ENCODE data around the gene PIM3. TPM values are rescaled to one million over a fixed set of nuclear protein-coding genes. Genes with fewer than 3 reads are reported as not detected.

PIM3 gene
- 113 and 117 TPM in 2 replicates for total RNA-seq

DNA sequence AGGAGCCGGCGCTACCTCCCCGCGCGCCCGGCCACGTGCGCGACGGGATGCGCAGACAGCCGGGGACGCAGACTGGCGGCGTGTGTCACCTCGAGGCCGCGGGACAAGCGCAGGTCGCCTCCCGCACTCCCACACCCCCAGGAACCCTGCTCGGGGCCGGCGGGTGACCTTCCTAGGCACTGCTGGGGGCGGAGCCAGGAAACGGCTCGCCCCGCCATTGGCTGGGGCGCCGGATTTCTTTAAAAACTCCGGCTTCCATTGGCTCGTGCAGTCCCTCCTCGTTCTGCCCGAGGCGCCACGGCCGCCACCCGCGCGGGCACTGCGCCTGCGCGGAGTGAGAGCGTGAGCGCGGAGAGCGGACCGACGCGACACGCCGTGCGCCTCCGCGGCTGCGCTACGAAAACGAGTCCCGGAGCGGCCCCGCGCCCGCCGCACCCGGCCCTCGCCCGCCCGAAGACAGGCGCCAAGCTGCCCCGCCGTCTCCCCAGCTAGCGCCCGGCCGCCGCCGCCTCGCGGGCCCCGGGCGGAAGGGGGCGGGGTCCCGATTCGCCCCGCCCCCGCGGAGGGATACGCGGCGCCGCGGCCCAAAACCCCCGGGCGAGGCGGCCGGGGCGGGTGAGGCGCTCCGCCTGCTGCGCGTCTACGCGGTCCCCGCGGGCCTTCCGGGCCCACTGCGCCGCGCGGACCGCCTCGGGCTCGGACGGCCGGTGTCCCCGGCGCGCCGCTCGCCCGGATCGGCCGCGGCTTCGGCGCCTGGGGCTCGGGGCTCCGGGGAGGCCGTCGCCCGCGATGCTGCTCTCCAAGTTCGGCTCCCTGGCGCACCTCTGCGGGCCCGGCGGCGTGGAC, at the start of gene PIM3:
Gene PIM3, plus strand, starts transcription at position 614 of the 846 bp plus-strand sequence. Its CDS starts 176 bp downstream, at position 790.
- intact Hi-C loops (cut with micrococcal nuclease) = loop anchor here (1.0 to 5.0 kb wide), 6 partner anchors 15 to 567 kb away; partner anchors contain the start of genes ALG12, CRELD2, SCO2 and ZBED4

DNA sequence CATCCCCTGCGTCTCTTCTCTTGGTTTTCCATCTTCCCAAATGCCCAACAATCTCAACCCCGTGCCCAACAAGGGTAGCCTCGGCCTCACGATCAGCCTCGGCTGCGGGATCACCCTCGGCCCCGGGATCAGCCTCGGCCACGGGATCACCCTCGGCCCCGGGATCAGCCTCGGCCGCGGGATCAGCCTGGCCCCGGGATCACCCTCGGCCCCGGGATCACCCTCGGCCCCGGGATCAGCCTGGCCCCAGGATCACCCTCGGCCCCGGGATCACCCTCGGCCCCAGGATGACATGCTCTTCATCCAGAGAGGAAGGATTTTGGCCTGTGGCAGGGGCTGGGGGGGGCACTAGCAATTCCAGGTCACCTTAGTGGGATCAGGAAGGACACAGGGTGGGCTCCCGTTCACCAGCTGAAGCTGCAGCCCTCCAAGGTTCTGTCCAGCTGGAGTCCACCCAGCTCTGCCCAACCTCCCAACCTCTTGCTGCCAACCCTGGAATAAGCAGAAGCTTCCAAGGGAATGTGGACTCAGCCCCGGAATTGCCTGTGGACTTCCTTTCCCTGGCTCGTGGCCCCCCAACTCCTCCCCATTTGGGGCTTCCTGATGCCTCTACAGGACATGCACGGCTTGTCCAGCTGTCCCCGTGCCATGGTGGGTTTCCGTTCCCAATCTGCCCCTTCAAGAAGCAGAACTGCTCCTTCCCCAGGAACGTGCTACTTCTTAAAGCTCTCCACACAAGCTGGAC, 48.5 kb upstream of the PIM3 start:
- intact Hi-C loops (cut with micrococcal nuclease) = no loop called here

DNA sequence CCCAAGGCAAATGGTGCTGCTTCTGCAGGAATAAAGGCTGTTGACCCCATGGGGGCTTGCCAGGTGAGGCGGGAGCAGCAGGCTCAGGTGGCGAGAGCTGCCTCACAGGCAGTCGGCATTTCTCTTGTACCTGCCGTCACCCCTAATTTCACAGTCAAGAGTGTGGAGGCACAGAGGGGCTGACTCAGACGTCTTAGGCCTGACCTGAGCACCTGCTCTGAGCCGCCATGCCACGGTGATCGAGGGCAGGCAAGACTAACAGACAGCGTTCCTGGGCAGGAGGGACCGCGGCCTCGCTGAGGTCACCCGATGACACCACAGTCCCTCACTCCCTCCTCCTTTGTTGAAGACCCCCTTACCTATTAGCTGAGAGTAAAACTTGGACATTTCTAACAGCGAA, 47.5 kb upstream of the PIM3 start:
- intact Hi-C loops (cut with micrococcal nuclease) = no loop called here

DNA sequence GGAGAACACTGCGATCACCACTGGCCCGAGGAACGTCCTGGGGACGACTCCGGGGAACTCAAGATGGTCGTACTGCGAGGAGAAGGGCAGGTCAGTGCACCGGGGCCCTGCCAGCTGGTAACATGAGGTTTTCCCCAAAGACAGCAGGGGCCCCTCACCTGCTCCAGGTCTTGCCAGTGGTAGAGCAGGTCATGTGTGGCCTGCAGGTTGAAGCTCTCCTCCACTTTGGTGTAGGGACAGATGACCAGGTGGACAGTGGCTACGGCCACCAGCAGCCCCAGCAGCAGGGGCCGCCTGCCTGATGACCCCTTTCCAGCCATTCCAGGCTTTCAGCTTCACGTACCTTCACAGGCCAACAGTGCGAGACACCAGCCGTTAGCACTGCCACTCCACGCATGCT, 47.1 kb upstream of the PIM3 start:
- intact Hi-C loops (cut with micrococcal nuclease) = no loop called here

DNA sequence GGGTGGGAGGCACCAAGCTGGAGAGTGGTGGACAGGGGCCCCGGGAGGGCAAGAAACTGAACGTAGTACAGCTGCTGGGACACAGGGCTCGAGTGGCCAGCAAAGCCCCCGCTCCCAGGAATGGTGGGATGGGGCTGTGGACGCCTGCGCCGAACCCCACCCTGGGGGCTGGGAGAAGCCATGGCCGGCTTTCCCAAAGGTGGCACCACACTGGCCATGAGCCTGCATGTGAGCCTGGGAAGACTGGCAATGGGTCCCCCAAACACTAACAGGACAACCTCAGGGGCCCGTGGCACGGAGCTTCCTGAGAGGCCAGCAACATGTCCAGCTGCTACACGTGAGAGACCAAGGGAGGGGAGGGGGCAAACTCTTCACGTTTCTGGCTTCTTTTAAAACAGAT, 46.3 kb upstream of the PIM3 start:
- intact Hi-C loops (cut with micrococcal nuclease) = no loop called here

DNA sequence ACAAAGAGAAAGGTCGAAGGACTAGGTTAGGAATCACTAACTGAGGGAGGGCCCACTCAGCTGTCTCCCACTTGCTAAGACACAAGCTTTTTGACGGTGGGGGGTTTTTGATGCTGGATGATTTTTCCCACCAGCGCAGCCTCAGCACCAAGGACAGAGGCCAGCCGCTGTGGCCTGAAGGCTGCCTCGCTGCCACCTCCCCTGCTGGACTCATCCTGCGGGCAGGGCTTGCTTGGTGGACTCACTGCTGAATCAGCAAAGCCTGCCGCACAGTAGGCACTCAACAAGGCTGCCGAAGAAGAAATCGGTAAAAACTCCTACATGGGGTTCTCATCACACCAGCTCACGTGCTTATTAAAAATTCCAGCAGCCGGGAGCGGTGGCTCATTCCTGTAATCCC, 45.0 kb upstream of the PIM3 start:
- intact Hi-C loops (cut with micrococcal nuclease) = no loop called here

DNA sequence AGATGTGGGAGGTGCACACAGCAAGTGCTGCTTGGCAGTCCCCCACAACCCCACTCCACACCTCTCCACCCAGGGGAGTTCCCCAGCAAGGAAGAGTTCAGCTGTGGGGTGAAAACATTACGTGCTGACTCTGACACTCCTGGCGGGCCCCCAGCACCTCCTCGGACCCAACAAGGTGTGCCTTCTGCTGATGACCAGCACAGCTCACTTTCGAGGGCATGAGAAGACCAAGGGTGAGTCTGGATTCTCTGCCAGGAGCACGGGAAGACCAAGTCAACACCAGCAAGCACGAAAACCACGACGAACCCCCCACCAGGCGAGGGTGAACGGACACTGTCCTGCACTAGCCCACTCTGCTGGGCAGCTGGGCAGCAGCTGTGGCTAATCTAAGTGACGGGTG, 43.7 kb upstream of the PIM3 start:
- intact Hi-C loops (cut with micrococcal nuclease) = no loop called here

DNA sequence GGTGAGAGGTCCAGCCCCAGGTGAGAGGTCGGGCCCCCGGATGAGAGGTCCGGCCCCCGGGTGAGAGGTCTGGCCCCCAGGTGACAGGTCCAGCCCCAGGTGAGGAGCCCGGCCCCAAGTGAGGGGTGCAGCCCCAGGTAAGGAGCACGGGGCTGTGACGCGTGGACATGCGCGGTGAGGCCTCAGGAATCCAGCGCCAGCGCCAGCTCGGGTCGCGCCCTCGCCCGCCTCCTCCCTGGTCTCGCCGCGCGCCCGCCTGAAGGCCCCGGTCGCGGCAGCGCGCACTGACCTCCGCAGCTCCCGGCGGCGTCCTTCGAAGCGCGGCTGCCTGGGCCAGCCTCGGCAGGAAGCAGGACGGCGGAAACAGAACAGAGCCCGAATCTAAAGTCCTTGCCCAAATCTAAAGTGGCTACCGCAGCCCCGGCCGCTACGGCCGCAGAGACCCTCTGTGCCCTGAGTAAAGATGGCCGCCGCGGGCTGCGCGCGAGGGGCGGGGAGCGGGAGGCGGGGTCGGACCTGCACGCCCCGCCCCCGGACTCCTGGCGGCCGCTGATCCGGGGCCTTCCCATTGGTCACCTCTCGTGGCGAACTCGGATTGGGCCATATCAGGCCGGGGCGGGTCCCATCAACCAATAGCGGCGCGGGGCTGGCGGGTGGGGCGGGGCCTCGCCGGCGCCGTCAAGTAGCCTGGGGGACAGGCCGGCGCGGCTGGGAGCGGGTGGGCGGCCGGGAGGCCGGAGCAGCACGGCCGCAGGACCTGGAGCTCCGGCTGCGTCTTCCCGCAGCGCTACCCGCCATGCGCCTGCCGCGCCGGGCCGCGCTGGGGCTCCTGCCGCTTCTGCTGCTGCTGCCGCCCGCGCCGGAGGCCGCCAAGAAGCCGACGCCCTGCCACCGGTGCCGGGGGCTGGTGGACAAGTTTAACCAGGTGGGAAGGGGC, 42.3 kb upstream of the PIM3 start, which contains the start of the genes ALG12 and CRELD2:
Gene ALG12, minus strand, starts transcription at position 465 of the 937 bp plus-strand sequence. CDS start 4,673 bp downstream, outside the sequence.
Gene CRELD2, plus strand, starts transcription at position 661 of the 937 bp plus-strand sequence. Its CDS starts 136 bp downstream, at position 797.
- intact Hi-C loops (cut with micrococcal nuclease) = loop anchor here (1.0 kb wide), 6 partner anchors 18 to 151 kb away; partner anchors contain the start of genes PIM3 and ZBED4

DNA sequence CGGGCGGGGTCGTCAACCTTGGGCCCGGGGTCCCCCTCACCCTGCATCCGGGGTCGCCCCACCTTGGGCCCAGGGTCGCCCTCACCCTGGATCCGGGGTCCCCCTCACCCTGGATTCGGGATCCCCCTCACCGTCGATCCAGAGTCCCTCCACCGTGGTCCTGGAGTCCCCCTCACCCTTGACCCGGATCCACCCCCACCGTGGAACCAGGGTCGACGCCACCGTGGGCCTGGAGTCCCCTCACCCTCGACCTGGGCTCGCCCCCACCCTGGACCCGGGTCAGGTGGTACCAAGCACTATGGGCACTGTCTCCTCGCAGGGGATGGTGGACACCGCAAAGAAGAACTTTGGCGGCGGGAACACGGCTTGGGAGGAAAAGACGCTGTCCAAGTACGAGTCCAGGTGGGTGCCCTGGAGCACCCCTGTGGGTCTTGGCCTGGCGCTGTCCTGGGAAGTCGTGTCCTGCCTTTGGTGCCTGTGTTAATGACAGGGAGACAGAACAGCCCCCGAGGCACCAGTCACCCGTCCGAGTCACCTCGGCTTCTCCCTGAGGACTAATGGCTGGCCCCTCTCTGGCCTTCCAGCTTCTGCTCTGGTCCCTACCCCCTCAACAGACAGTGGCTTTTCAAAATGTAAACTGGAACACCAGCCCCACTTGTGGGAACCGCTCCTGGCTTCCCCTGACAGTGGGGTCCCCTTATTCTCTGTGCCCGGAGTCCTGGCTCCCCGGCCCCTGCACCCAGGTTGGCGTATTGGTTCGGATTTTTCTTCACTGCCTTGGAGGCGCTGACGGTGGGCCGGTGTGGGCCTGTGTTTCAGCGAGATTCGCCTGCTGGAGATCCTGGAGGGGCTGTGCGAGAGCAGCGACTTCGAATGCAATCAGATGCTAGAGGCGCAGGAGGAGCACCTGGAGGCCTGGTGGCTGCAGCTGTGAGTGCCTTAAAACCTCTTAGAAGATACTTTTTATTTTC, 41.4 kb upstream of the PIM3 start:
- intact Hi-C loops (cut with micrococcal nuclease) = loop anchor here (1.0 kb wide), 6 partner anchors 17 to 152 kb away; partner anchors contain the start of genes PIM3 and ZBED4

DNA sequence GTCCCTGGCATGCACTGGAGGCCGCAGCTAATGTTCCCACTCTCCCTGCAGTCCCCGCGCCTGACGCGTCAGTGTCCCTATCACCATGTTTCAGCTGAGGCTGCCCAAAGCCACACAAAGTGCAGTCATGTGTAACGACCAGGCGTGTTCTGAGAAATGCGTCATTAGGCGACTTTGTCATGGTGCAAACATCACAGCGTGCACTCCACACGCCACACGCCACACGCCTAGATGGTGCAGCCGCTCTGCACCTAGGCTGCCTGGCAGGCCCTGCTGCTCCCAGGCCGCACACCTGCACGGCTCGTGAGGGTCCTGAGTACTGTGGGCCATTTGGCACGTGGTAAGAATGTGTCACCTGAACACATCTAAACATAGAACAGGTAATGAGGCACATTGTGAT, 39.7 kb upstream of the PIM3 start:
- intact Hi-C loops (cut with micrococcal nuclease) = no loop called here

DNA sequence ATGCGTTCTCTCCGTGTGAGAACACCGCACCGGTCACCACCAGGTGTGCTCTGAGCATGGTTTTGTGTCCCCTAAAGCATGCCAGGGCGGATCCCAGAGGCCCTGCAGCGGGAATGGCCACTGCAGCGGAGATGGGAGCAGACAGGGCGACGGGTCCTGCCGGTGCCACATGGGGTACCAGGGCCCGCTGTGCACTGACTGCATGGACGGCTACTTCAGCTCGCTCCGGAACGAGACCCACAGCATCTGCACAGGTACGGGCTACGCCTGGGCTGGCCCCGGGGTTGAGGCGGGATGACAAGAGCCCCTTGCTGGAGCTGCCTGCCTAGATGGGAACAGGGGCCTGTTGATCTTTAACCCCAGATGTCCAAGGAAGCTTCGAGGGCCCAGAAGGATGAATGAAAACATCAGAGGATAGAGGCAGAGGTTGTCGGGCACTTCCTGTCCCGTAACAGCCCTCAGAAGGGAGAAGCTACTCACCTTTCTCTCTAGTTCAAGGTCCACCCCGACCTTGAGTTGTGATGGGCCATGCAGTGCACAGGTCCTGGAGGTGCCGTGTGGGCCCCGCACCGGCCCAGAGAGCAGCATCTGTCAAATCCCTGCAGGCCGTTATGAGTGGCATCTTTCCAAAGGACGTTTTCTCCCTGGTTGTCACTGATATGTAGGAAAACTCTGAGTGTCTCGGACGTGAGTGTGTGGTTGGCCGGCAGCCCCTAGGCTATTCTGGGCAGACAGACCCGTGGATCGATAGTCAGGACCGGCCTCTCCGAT, 38.9 kb upstream of the PIM3 start:
- intact Hi-C loops (cut with micrococcal nuclease) = no loop called here

DNA sequence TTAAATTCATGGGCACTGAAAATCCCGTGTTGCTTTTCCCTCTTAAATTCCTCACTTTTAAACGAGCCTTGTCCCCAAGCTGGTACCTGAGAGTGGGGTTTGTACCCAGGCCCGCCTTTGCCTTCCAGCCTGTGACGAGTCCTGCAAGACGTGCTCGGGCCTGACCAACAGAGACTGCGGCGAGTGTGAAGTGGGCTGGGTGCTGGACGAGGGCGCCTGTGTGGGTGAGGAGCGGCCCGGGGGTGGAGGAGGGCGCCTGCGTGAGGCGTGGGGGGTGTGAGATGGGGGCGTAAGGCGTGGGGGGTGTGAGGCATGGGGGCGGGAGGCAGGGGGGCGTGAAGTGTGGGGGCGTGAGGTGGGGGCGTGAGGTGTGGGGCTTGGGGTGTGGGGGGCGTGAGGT, 38.1 kb upstream of the PIM3 start:
- intact Hi-C loops (cut with micrococcal nuclease) = no loop called here

DNA sequence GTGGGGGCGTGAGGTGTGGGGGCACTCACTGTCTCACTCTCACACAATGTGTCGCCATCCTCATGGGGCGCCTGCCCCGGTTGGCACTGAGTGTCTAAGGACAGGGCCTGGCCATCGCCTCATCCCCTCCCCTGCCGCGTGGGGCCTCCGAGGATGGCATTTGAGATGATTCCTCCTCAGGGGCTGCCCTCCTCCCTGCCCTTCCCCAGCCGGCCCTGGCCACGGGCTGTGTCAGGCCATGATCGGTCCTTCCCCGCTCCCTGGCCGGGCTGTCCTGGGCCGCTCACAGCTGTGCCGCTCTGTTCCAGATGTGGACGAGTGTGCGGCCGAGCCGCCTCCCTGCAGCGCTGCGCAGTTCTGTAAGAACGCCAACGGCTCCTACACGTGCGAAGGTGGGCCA, 37.6 kb upstream of the PIM3 start:
- intact Hi-C loops (cut with micrococcal nuclease) = no loop called here

DNA sequence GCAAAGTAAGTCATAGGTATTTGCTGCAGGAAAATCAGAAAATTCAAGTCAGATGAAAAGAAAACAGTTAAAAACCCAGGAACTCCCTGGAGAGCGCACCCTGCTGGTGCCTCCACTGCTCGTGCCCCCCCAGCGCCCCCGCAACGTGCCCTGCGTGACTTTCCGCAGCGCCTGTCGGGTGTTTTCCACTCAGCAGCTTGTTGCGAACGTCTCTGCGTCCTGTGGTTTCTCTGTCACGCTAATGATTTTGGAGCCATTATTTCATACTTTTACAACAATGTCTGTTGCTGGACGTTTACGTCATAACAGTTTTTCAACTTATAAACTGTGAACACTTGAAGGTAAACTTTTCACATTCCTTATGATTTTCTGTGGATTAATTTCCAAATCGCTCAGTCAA, 37.1 kb upstream of the PIM3 start:
- intact Hi-C loops (cut with micrococcal nuclease) = no loop called here

DNA sequence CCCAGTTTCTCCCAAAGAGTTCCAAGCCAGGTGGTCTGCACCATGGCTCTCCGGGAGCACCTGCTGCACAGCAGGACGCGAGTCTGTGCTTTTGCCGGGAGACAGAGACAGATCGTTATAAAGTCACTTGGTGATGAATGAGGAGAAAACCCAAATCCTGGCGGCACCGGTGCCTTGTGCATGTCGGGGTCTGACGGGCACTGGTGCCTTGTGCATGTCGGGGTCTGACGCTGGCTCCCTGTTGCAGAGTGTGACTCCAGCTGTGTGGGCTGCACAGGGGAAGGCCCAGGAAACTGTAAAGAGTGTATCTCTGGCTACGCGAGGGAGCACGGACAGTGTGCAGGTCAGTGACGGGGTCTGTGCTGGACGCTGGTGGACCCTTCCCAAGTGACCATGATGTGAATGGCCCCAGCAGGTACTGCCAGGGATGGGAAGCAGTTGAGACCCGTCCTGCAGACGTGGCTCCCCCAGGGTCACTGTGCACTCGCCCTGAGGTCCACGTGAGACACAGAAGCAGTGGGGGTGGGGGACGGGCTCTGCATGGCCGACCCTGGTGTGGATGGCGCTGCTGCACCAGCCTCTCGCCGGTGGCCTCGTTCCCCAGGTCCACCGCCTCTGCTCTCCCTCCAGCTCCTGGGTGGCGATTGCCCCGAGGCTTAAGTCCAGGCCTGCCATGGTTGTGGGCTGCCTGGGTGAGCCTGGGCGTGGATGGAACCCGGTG, 36.3 kb upstream of the PIM3 start:
- intact Hi-C loops (cut with micrococcal nuclease) = loop anchor here (2.0 kb wide), 1 partner anchor 47 kb away; no protein-coding TSS in a partner anchor

DNA sequence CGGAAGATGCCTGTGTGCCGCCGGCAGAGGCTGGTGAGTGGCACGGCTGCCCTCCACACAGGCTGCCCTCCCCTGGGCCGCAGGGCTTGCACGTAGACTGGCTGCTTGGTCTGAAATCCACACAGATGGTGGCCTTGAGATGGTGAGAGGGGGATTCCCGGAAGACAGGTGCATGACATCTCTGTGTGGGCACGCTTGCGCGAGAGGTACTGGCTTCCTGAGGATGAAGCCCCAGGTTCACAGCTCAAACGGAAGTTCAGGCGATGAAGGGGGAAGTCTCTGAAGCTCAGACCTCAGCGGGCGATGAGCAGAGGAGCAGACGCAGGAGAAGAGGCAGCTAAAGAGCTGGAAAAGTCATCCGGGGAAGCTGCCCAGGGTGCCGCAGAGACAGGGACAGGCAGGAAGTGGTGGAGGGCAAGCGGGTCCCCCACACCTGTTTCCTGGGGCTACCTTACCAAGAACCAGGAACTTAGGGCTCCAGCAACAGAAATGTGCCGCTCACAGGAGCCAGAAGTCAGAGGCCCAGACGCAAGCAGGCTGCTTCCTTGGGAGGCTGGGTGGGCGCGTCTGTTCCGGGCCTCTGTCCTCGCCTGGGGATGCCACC, 34.9 kb upstream of the PIM3 start:
- intact Hi-C loops (cut with micrococcal nuclease) = loop anchor here (2.0 kb wide), 1 partner anchor 45 kb away; no protein-coding TSS in a partner anchor

DNA sequence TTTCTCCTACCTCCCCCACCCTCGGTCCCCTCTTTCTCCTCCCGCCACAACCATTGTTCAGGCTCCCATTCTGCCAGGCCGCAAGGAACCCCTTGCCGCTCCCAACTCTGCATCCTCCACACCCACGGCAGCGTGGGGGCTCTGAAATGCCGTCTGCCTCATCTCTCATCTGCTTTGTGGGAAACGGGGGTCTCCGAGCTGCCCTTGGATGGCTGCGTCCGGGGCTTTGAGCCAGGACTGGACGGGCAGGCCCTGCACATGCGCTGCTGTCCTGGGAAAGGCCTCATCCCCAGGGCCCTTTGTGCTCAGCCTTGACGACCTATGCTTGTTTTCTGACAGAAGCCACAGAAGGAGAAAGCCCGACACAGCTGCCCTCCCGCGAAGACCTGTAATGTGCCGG, 33.7 kb upstream of the PIM3 start:
- intact Hi-C loops (cut with micrococcal nuclease) = no loop called here
